Astrocyte of the spinal cord (primary cell): Measurements from ENCODE around the gene IGSF3.

Experiments
- DNase-seq: peaks from one replicate; pipeline ENCODE4 v3.0.0; 2011; ENCODE audit warnings: low read depth, low spot score
- H3K4me3 ChIP-seq: 2 replicates; pipeline ENCODE4 v1.5.1; 2011; ENCODE audit warnings: low read depth, mild to moderate bottlenecking, low read length, moderate library complexity
- CTCF ChIP-seq: IDR thresholded peaks from 2 replicates; pipeline ENCODE4 v1.5.1; 2012; ENCODE audit warnings: low read depth, mild to moderate bottlenecking, low read length, inconsistent platforms
- in situ Hi-C: cut with HindIII; loops from 2 replicates; pipeline ENCODE4 v1.10.0; 2017; ENCODE audit warnings: low sequenced_read_pairs

IGSF3 gene

GRCh38 chr1:116559304-116559761 is 108.2 kb downstream of the IGSF3 start:
- in situ Hi-C loops: no loop called here
- DNase-seq: no peak
- no peak overlapping the region for H3K4me3 ChIP-seq
- TF ChIP-seq CTCF: no peak

GRCh38 chr1:116558571-116558970 is 109.0 kb downstream of the IGSF3 start:
- in situ Hi-C loops: no loop called here
- DNase-seq: no peak
- no peak overlapping the region for H3K4me3 ChIP-seq
- no peak for TF ChIP-seq CTCF

GRCh38 chr1:116558140-116558549 is 109.4 kb downstream of the IGSF3 start:
- in situ Hi-C loops: no loop called here
- TF ChIP-seq CTCF: no peak
- H3K4me3 ChIP-seq: no peak overlapping the region
- no peak for DNase-seq

- TF ChIP-seq CTCF: no peak
- no peak overlapping the region for H3K4me3 ChIP-seq
- no peak for DNase-seq
- in situ Hi-C loops: no loop called here
Measured at GRCh38 chr1:116557323-116557878, 110.1 kb downstream of the IGSF3 start.

GRCh38 chr1:116556289-116557006 is 111.1 kb downstream of the IGSF3 start:
- in situ Hi-C loops: no loop called here
- DNase-seq: peak; percentile 95
- TF ChIP-seq CTCF: no peak
- no peak overlapping the region for H3K4me3 ChIP-seq

GRCh38 chr1:116554924-116555323 is 112.6 kb downstream of the IGSF3 start:
- DNase-seq: no peak
- TF ChIP-seq CTCF: no peak
- in situ Hi-C loops: no loop called here
- no peak overlapping the region for H3K4me3 ChIP-seq
